ENCODE measurements around the gene TRIM31. TPM values are rescaled to one million over a fixed set of nuclear protein-coding genes. Genes with fewer than 3 reads are reported as not detected.

Gene TRIM31
- total and polyA plus RNA-seq, 4 donors, result 0.30 to 1.4 (median 0.31) TPM; not detected in 1

- Histone ChIP-seq H3K9me3 (ENCODE audit: control insufficient read depth in 4 of 4, insufficient read depth in 3 of 4, low read length in 3 of 4) (no peaks in the 10 kb centered on the region), H3K4me3 (no peak overlapping the region), H3K36me3 (ENCODE audit: control insufficient read depth in 4 of 4, insufficient read depth in 4 of 4, low read length in 4 of 4) (no peaks in the 10 kb centered on the region), H3K27me3 (ENCODE audit: control insufficient read depth in 3 of 3, insufficient read depth in 3 of 3, low read length in 2 of 3) (peaks cover 0 to 21% (median 16%) of the 10 kb centered on the region in 3 donors), H3K4me1 (ENCODE audit: control insufficient read depth in 5 of 5, insufficient read depth in 5 of 5, low read length in 5 of 5) (no peaks in the 10 kb centered on the region), H3K27ac (ENCODE audit: low read depth in 1 of 2, low read length in 1 of 2) (no peak overlapping the region), H3K9ac (ENCODE audit: insufficient read depth in 1 of 2, low read length in 2 of 2) (no peak overlapping the region)
- ATAC-seq (ENCODE audit: insufficient read depth, low FRiP score), result no peak
- no peak for TF ChIP-seq CTCF (IDR thresholded peaks at IDR 0.05; ENCODE audit: control extremely low read depth, extremely low read depth)
- WGBS, 2 donors, result 82 to 88% methylated on average over 2 of the region's 2 CpGs
- DNase-seq, result no peak
These were observed 22.3 kb upstream of the TRIM31 start for GRCh38 chr6:30135147-30135546.

- peaks cover 0 to 44% (median 43%) of the 10 kb centered on the region in 3 donors for H3K27me3 ChIP-seq (ENCODE audit: control insufficient read depth in 3 of 3, insufficient read depth in 3 of 3, low read length in 2 of 3)
- no peak overlapping the region for H3K27ac ChIP-seq (ENCODE audit: low read depth in 1 of 2, low read length in 1 of 2)
- no peak for TF ChIP-seq CTCF (IDR thresholded peaks at IDR 0.05; ENCODE audit: control extremely low read depth, extremely low read depth)
- H3K9ac ChIP-seq (ENCODE audit: insufficient read depth in 1 of 2, low read length in 2 of 2), result no peak overlapping the region
- ATAC-seq (ENCODE audit: insufficient read depth, low FRiP score), result no peak
- WGBS, 2 donors, result 82 to 89% methylated on average over 2 of the region's 2 CpGs
- no peak for DNase-seq
- H3K4me3 ChIP-seq, result no peak overlapping the region
- no peaks in the 10 kb centered on the region for H3K9me3 ChIP-seq (ENCODE audit: control insufficient read depth in 4 of 4, insufficient read depth in 3 of 4, low read length in 3 of 4)
- no peaks in the 10 kb centered on the region for H3K36me3 ChIP-seq (ENCODE audit: control insufficient read depth in 4 of 4, insufficient read depth in 4 of 4, low read length in 4 of 4)
- peaks cover 0 to 8% (median 0%) of the 10 kb centered on the region in 5 donors for H3K4me1 ChIP-seq (ENCODE audit: control insufficient read depth in 5 of 5, insufficient read depth in 5 of 5, low read length in 5 of 5)
These were observed 19.1 kb upstream of the TRIM31 start for GRCh38 chr6:30131947-30132497.

- peak; percentile 68 to 88 (median 79) for DNase-seq
- Histone ChIP-seq H3K9me3 (ENCODE audit: control insufficient read depth in 4 of 4, insufficient read depth in 3 of 4, low read length in 3 of 4) (no peaks in the 10 kb centered on the region), H3K36me3 (ENCODE audit: control insufficient read depth in 4 of 4, insufficient read depth in 4 of 4, low read length in 4 of 4) (no peaks in the 10 kb centered on the region), H3K27ac (ENCODE audit: low read depth in 1 of 2, low read length in 1 of 2) (peak overlapping the region in 1 of 2 donors; percentile 56), H3K4me3 (no peak overlapping the region), H3K9ac (ENCODE audit: insufficient read depth in 1 of 2, low read length in 2 of 2) (no peak overlapping the region), H3K27me3 (ENCODE audit: control insufficient read depth in 3 of 3, insufficient read depth in 3 of 3, low read length in 2 of 3) (peaks cover 0 to 50% (median 50%) of the 10 kb centered on the region in 3 donors), H3K4me1 (ENCODE audit: control insufficient read depth in 5 of 5, insufficient read depth in 5 of 5, low read length in 5 of 5) (peaks cover 0 to 9% (median 0%) of the 10 kb centered on the region in 5 donors)
- WGBS, 2 donors, result 31 to 36% methylated on average over 16 of the region's 16 CpGs
- TF ChIP-seq CTCF (IDR thresholded peaks at IDR 0.05; ENCODE audit: control extremely low read depth, extremely low read depth), result peak; percentile 99
- peak; percentile 79 for ATAC-seq (ENCODE audit: insufficient read depth, low FRiP score)
These were observed 18.3 kb upstream of the TRIM31 start for GRCh38 chr6:30130887-30131862.

Measured in lung (tissue), 12 donors.